Measurements from ENCODE around the gene TMEM59. TPM values are rescaled to one million over a fixed set of nuclear protein-coding genes. Genes with fewer than 3 reads are reported as not detected.
A peak's percentile ranks its signal among the peaks of the same experiment; 100 is the strongest.

Gene TMEM59
- total RNA-seq: 100 to 1,000 TPM in 1 of 2 experiments, 10 to 100 TPM in 1; 93.4 to 109 TPM

DNA sequence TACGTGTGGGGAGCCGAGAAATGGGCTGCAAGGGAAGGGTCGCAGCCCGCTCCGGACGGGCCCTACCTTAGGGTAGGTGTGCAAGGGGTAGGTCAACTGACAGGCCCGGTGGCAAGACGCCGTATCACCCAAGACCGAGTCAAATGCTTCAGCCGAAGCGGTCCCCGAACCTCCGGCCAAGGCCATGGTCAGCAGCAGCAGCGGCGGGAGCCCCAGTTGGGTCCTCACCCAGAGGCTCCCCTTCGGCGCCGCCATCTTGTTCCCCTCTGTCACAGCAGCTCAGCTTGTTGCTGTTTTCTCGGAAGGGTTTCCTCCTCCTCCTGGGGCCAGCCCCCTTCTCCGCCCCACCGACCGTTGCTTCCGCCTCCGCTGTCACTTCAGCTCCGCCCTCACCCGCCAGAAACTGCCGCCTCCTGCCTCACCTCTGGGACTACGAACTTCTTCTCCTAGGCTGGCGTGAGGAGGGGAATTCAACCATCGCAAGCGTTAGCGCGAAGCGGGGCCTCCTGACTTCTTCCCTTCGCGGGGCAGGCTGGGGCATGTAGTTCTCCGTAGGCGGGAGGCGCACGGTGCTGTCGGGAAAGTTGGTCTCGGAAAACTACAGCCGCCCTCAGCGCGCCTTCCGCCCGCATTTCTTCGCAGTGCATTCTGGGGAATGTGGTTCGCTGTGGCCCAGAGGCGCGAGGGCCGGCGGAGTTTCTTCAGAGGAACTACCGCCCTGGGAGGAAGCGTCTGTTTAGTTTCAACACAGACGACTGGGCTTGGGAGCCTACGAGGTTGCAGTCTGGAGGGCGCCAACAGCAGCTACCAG lies at the start of gene TMEM59, which contains the start of gene TCEANC2:
TMEM59 (minus strand) TSS at position 271 of the 811 bp plus-strand sequence; CDS start at position 255, 16 bp downstream.
TCEANC2 (plus strand) TSS at position 675 of the 811 bp plus-strand sequence. CDS start 815 bp downstream, outside the sequence.
- ChIA-PET POLR2A (interaction anchor here (1.0 to 1.8 kb wide), 4 partner anchors 13 to 216 kb away, joined by 3 to 7 read pairs (median 4); no protein-coding TSS in a partner anchor), CTCF (interaction anchor here (0.8 to 4.1 kb wide), 10 partner anchors 9 to 722 kb away, joined by 3 to 14 read pairs (median 4); partner anchors contain the start of gene NDC1)
- DNase-seq (peak; percentile 99), ATAC-seq (peak; percentile 95)
- H3K9me3 Mint-ChIP-seq: no peaks in the 10 kb centered on the region
- peaks cover 31% of the 10 kb centered on the region for H3K4me1 Mint-ChIP-seq (ENCODE audit: low read depth)
- H3K27me3 Mint-ChIP-seq: no peaks in the 10 kb centered on the region
- no peak within 1 kb of the TSS for H3K27ac Mint-ChIP-seq
- peaks cover 19% of the 10 kb centered on the region for H3K36me3 Mint-ChIP-seq (ENCODE audit: low read depth)
- intact Hi-C loops (cut with micrococcal nuclease): loop anchor here (5.0 kb wide), 3 partner anchors 166 to 354 kb away; partner anchors contain the start of genes NDC1, SSBP3 and YIPF1
- TF ChIP-seq, protein P1, sequence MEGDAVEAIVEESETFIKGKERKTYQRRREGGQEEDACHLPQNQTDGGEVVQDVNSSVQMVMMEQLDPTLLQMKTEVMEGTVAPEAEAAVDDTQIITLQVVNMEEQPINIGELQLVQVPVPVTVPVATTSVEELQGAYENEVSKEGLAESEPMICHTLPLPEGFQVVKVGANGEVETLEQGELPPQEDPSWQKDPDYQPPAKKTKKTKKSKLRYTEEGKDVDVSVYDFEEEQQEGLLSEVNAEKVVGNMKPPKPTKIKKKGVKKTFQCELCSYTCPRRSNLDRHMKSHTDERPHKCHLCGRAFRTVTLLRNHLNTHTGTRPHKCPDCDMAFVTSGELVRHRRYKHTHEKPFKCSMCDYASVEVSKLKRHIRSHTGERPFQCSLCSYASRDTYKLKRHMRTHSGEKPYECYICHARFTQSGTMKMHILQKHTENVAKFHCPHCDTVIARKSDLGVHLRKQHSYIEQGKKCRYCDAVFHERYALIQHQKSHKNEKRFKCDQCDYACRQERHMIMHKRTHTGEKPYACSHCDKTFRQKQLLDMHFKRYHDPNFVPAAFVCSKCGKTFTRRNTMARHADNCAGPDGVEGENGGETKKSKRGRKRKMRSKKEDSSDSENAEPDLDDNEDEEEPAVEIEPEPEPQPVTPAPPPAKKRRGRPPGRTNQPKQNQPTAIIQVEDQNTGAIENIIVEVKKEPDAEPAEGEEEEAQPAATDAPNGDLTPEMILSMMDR (IDR thresholded peaks at IDR 0.05): no peak
- no peak within 1 kb of the TSS for H3K4me3 Mint-ChIP-seq

- H3K4me3 Mint-ChIP-seq: no peak overlapping the region
- no peaks in the 10 kb centered on the region for H3K4me1 Mint-ChIP-seq (ENCODE audit: low read depth)
- no peaks in the 10 kb centered on the region for H3K9me3 Mint-ChIP-seq
- no peaks in the 10 kb centered on the region for H3K27me3 Mint-ChIP-seq
- DNase-seq: no peak
- TF ChIP-seq, protein P1 (IDR thresholded peaks at IDR 0.05): no peak
- intact Hi-C loops (cut with micrococcal nuclease): no loop called here
- H3K27ac Mint-ChIP-seq: no peak overlapping the region
- POLR2A ChIA-PET: no interaction called here
- H3K36me3 Mint-ChIP-seq (ENCODE audit: low read depth): peaks cover 31% of the 10 kb centered on the region
- CTCF ChIA-PET: no interaction called here
- ATAC-seq: no peak
These were observed 47.5 kb upstream of the TMEM59 start for GRCh38 chr1:54100500-54100899.

DNA sequence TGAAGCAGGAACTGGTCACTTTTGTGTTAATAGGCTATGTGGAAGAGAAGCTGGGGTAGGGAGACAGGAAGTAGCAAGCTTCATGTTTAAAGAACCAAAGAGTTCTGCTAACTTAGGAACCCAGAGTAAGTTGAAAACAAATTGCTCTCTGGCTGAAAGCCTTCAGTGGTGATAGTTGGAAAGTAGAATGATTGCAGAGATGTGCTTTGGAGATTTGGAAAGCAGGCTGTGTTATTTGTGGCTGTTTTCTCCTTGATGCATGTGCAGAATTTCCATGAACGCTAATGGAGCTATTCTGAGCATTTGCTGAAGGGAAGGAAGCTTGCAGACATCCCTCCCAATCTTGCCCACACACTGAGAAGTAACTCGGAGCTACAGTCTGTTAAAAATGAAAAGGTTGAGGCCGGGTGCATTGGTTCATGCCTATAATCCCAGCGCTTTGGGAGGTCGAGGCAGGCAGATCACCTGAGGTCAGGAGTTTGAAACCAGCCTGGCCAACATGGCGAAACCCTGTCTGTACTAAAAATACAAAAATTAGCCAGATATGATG lies 46.1 kb upstream of the TMEM59 start:
- CTCF ChIA-PET: interaction anchor here (1.1 to 2.2 kb wide), 3 partner anchors 18 to 239 kb away, joined by 3 to 11 read pairs (median 5); no protein-coding TSS in a partner anchor
- Mint-ChIP-seq H3K4me3 (no peak overlapping the region), H3K9me3 (no peaks in the 10 kb centered on the region), H3K27me3 (no peaks in the 10 kb centered on the region), H3K27ac (no peak overlapping the region), H3K36me3 (ENCODE audit: low read depth) (peaks cover 31% of the 10 kb centered on the region), H3K4me1 (ENCODE audit: low read depth) (no peaks in the 10 kb centered on the region)
- no peak for ATAC-seq
- intact Hi-C loops (cut with micrococcal nuclease): no loop called here
- no peak for DNase-seq
- TF ChIP-seq, protein P1 (IDR thresholded peaks at IDR 0.05): no peak
- POLR2A ChIA-PET: no interaction called here

DNA sequence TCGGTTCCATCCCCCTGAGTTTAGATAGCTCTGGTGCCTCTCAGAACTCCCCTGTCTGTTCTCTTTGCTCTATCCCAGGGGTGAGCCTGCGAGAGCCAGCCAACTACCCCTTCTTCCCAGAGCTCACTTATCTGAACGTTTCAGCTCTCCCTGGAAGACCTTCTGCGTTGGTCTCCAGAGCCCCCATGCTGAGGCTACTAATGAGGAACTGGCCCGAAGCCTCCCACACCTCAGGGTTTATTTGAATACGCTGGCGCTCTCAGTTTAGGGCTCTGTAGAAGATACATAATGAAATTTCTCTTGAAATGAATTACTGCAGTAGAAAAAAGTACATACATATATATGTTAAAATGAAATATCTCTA lies 43.9 kb upstream of the TMEM59 start:
- TF ChIP-seq, protein P1 (IDR thresholded peaks at IDR 0.05): no peak
- intact Hi-C loops (cut with micrococcal nuclease): no loop called here
- DNase-seq (no peak), ATAC-seq (no peak)
- no peaks in the 10 kb centered on the region for H3K9me3 Mint-ChIP-seq
- H3K27me3 Mint-ChIP-seq: no peaks in the 10 kb centered on the region
- ChIA-PET CTCF (interaction anchor here (0.7 to 1.5 kb wide), 2 partner anchors 15 to 85 kb away, joined by 3 to 4 read pairs; no protein-coding TSS in a partner anchor), POLR2A (no interaction called here)
- no peaks in the 10 kb centered on the region for H3K4me1 Mint-ChIP-seq (ENCODE audit: low read depth)
- H3K4me3 Mint-ChIP-seq: no peak overlapping the region
- no peak overlapping the region for H3K27ac Mint-ChIP-seq
- peaks cover 22% of the 10 kb centered on the region for H3K36me3 Mint-ChIP-seq (ENCODE audit: low read depth)

Measured in activated CD8-positive, alpha-beta T cell treated with anti-CD3 and anti-CD28 coated beads for 36 hours (primary cell).